H1 (cell line): ENCODE data around the gene GMCL1. TPM values are rescaled to one million over a fixed set of nuclear protein-coding genes. Genes with fewer than 3 reads are reported as not detected.

Source experiments
- SIN3A ChIP-seq, 2 experiments: IDR thresholded peaks in 1 of 2; conservative IDR thresholded peaks in 1 of 2; 2 replicates each; pipeline ENCODE4 v1.6.1; 2011 to 2012; ENCODE audit warnings: low read length in 2 of 2, improper control_type of control experiment in 1 of 2, low read depth in 1 of 2, mild to moderate bottlenecking in 1 of 2
- SIX5 ChIP-seq: IDR thresholded peaks from 2 replicates; pipeline ENCODE4 v1.6.1; 2011; ENCODE audit warnings: mild to moderate bottlenecking, low read depth, low read length
- polyA plus RNA-seq, 7 experiments: library from polyadenylated mRNA; depleted of rRNA in 3 of 7; stranded (reverse) in 5 of 7; unstranded in 2 of 7; fragments of >200 nt in 5 of 7; fragments of 200-250 nt in 2 of 7; gene quantifications; 1 replicate in 5 of 7; 2 replicates in 1 of 7; 4 replicates in 1 of 7; pipeline versions ENCODE4 v1.2.1 to v1.2.3, GENCODE V29; 2011 to 2013; ENCODE audit warnings: missing spikeins in 2 of 7, mixed read lengths in 2 of 7
- total RNA-seq: library from RNA; stranded (reverse); fragmentation: NEBNext Ultra II Directional; extraction: Animal tissue kit (Norgen Biotek cat#: 25700); gene quantifications from 2 replicates; pipeline ENCODE4 v1.2.1, GENCODE V29; 2021

Gene GMCL1
- total and polyA plus RNA-seq, 2 of the 8 experiments (the other 6 are each of a cell fraction or from before 2014, with no cell fraction given), result 6.5 to 21.9 TPM

- TF ChIP-seq SIX5 (no peak), SIN3A (conservative IDR thresholded peaks at IDR 0.05 in 1 of 2, IDR thresholded peaks at IDR 0.05 in 1 of 2; ENCODE audit: low read depth in 1 of 2, low read length in 2 of 2) (peak in 1 of 2 experiments; percentile 54; a peak in 1 of 4 replicates)
- TF ChIP-seq, all 59 proteins: peak for 19
Observed at GRCh38 chr2:69829256-69830044, at the start of gene GMCL1 (continued).
